Stimulated activated CD4-positive, alpha-beta T cell treated with anti-CD3 and anti-CD28 coated beads, Interleukin-15, amount 100 ng/mL, for 48 hours (primary cell): ENCODE results near the gene AQP6.
A peak's percentile ranks its signal among the peaks of the same experiment; 100 is the strongest.
"Not testable (repeated sequence)": the region's sequence is repeated elsewhere in the genome, so short reads cannot be mapped to it uniquely, and the experiment has no call there.

Source experiments
- DNase-seq, 2 donors: peaks; one replicate each; pipeline ENCODE4 v3.0.0-alpha.2; 2020; ENCODE audit warnings: low read depth in 2 of 2

The AQP6 gene

DNA sequence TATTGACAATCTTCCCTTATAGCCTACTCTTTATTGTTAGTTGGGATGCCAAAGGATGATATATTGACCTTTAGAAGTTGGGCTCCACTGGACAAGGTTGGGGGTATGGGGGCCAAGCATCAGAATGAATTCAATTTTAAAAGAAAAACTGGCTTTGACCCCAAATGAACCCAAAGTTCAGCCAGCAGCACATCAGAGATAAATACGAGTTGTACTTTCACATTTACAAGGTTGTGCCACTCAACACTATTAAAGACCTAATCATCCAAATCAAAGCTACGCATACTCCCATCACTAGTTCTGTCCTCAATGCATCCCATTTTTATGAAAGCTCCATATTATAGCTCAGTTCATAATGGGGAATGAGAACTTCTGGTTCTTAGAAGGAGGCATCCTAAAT is 16.7 kb downstream of the AQP6 start:
- not testable (repeated sequence) for DNase-seq

DNA sequence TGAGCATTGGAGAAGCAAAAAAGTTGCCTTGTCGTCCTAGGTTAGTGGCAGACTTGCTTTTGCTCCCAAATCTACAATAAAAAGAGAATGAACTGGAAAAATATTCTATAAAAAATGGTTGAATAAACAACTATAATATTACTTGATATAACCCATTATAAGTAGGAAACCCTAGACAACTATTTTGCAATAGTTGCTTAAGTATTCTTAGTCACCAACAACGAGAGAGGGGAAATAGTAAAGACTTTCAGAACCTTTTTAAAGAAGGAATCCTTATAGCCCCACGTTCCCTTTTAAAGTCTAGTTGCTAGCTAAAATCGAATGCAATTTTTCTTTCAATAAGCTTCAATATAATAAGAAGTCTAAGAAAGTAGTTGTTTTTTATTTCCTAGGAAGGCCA is 17.5 kb downstream of the AQP6 start:
- DNase-seq: no peak

DNA sequence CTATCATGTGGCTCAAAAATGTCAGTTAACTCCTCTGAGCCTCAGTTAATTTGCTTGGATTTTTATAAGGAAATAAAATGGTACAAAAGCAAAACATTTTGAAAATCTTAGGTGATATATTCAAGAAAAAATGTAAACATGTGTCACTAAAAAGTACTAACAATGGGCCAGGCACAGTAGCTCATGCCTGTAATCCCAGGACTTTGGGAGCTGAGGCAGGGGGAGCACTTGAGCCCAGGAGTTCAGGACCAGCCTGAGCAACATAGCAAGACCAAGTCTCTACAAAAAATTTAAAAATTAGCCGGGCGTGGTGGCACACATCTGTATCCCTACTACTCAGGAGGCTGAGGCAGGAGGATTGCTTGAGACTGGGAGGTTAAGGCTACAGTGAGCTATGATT is 25.7 kb downstream of the AQP6 start:
- no peak for DNase-seq

- no peak for DNase-seq
Observed at GRCh38 chr12:50003595-50003994, 30.8 kb downstream of the AQP6 start.

GRCh38 chr12:50004696-50005095 is 31.9 kb downstream of the AQP6 start:
- no peak for DNase-seq

DNA sequence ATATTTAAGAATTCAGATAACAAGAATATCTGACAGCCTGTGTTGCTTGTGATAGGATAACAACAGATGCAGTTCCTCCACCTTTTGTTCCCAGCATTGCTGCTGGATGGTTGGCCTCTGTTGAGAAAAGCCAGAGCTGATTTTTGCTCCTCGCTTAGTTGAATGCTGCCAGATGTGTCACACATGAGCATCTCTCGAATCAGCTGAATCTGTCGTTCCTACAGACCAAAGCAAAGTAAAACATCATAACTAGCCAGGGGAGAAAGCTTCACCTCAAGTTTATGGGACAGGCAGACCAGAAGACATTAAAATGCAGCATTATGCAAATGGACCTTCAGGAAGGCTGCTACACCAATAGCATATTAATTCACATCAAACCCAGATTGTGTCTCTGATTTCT is 32.4 kb downstream of the AQP6 start:
- no peak for DNase-seq

DNA sequence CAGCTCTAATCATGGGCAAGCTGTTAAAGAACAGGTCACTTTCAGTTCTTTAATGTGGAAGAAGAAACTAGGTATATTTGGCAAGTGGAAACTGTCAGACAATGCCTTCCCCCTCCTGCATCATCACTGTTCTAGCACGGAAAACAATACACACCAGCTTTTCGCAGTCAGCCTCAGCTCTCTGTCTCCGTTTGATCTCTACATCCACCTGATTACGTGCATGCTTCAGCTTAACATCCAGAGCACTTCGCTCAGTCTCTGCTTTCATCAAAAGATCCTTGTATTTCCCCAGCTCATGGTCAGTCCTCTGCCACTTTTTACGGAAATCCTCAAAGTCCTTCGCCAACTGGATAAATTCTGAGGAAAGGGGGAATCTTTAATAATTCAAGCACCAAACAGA is 33.5 kb downstream of the AQP6 start:
- DNase-seq: no peak

DNA sequence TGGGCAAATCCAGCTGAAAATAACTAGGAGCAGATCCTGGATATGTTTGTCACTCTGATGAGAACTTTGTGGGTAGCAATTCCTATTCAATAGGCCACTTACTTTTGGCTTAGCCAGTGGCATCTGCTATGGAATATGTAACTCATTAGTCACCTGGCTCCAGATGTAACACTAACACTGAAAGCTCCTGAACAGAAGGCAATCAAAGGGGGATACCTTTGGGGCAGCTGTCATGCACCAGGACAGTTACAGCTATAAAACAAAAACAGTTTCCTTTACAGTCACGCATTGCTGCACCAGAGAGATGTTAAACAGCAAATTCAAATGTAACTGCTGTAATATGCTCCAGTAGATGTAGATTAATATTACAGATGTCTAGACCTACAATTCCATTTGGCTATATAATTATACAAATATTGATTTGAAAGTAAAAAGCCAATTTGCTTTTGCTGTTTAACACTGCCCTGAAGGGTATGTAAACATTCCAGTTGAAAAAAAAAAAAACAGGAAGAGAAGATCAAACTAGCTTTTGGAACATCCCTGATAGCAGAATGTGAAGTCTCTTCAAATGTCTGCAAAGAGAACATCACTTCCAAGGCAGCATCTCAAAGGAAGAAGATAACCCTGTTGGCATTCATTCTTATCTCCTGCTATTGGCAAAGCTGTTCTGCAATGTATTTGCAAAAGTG is 34.2 kb downstream of the AQP6 start:
- no peak for DNase-seq

DNA sequence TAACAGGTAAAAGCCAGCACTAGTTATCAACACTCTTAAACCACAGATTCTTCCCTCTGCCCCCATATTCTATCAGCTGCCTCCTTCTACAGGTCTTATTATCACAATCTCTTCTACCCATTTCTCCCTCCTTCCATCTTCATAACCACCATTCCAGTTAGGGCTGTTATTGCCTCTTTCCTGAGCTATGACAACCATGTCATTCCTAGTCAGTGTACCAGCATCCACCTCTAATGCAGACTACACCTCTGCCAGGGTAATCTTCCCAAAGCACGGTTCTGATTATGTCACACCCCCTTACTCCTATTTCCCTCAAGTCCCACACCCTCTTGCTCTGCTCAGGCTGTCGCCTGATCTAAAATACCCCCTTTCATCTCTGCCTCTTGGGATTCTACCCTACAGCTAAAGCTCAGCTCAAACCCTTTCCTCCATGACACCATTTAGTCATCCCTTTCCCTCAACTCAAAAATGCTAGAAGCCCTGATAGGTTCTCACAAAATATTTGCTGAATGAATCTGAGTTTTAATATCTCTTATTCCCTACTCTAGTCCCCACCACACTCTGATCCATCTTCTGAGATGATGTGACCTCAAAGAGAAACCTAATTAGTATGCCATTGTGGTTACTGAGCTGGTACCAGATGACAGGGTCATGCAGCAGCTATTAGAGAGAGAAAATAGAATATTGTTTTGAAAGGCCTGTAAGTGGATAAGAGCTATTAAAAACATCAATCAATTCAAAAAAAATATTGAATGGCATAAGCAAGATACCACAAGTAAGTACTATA is 40.8 kb downstream of the AQP6 start:
- DNase-seq: no peak

DNA sequence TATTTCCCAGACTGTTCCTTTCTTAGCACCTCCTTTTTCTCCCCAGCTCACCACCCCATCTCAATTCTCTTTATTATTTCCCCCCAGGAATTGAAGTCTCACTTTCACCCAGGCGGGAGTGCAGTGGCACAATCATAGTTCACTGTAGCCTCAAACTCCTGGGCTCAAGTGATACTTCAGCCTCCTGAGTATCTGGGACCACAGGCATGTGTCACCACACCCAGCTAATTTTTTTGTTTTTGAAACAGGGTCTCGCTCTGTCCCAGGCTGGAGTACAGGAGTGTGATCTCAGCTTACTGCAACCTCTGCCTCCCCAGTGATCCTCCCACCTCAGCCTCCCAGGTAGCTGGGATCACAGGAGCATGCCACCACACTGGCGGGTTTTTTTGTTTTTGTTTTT is 41.6 kb downstream of the AQP6 start:
- DNase-seq: no peak

DNA sequence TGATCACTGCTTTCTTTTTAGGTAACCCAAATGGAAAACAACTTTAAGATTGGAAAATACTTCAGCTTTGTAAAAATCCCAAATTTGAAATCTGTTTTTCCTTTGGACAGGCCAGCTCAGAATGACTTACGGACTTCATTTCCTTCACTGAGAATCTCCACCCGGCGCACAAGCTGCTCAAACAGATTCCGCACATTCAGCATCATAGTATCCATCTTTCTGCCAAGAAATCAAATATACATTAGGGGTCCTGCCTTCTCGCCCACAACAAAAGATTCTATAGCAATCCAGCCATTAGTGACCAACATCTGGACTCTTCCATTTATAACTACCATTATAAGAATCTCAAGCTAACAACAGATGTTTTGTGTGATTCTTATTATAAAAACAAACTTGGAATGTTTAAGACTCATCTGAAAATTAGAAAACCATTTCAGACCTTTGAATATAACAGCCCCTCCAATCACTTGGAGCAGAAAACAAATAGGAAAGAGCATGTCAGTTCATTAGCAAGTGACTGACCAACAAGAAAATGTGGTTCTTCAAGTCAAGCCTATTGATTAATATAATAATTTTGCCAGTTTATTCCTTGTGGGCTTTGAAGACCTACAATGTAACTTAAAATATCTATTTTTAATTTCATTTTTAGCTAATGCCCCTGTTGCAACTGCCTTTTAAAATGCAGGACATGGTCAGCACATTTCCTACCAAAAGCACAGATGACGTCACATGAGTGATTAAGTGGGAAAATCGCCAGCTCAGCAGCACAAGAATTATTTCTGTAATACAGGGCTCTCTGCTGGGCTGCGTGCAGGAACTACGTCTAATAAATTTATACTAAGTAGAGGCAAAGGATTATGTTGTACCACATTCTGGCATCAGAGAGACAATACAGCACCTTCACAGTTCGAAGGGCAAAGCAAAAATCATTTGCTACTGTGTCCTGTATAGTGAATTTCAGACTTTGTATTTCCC is 44.0 kb downstream of the AQP6 start:
- no peak for DNase-seq

- no peak for DNase-seq
Observed at GRCh38 chr12:50017641-50018040, 44.9 kb downstream of the AQP6 start.

DNA sequence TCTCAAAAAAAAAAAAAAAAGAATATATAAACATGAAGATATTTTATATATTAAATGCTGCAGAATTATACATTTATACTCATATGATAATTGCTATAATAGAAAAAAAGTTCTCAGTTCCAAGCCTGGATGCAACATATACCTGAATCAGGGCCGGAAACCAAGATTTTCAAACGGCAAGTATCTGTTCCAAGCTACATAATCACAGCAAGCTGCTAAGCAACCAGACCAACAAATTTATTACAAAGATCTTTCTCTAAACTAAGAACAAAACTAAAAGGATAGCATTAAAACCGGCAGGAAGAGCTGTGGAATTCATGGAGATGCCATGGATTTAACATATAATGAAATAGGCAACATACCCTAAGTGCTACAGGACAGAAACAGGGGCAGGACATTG is 45.4 kb downstream of the AQP6 start:
- DNase-seq: no peak

DNA sequence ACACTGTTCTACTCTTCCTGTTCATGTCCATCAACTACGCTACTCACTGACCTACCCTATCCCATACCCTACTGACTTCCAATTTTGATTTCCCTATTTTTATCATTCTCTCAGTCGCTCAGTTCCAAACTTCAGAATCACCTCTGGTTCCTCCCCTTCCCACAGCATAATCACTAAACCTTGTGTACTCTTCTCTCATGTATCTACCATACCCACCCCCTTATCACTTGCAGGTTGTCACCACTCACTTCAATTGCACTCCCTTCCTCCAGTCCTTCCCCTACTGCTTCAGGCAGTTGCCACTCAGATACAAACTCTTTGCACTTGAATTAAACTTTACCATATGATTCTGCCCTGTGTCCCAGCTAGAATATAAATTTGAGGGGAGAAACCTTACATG is 46.2 kb downstream of the AQP6 start:
- DNase-seq: no peak

- DNase-seq: no peak
Observed at GRCh38 chr12:50019524-50019923, 46.8 kb downstream of the AQP6 start.

GRCh38 chr12:50021031-50021430 is 48.3 kb downstream of the AQP6 start:
- DNase-seq: no peak

DNA sequence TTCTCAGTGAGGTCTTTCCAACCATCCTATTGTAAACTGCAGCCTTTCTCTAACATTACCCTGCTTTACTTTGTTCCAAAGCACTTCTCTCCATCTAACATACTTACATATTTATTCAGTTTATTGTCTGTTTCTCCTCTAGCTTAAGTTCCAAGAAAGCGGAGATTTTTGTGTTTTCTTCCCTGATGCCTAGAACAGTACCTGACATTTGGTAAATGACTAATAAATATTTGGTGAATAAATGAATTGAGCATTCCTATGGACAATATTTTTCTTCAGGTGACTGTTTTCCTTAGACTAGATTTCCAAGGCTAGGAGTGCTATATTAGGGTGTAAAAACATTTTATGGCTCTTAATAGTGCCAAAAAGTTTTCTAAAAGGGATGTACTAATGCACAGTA is 50.2 kb downstream of the AQP6 start:
- DNase-seq: no peak

GRCh38 chr12:50024227-50024626 is 51.5 kb downstream of the AQP6 start:
- no peak for DNase-seq

GRCh38 chr12:50024805-50025186 is 52.0 kb downstream of the AQP6 start:
- no peak for DNase-seq

DNA sequence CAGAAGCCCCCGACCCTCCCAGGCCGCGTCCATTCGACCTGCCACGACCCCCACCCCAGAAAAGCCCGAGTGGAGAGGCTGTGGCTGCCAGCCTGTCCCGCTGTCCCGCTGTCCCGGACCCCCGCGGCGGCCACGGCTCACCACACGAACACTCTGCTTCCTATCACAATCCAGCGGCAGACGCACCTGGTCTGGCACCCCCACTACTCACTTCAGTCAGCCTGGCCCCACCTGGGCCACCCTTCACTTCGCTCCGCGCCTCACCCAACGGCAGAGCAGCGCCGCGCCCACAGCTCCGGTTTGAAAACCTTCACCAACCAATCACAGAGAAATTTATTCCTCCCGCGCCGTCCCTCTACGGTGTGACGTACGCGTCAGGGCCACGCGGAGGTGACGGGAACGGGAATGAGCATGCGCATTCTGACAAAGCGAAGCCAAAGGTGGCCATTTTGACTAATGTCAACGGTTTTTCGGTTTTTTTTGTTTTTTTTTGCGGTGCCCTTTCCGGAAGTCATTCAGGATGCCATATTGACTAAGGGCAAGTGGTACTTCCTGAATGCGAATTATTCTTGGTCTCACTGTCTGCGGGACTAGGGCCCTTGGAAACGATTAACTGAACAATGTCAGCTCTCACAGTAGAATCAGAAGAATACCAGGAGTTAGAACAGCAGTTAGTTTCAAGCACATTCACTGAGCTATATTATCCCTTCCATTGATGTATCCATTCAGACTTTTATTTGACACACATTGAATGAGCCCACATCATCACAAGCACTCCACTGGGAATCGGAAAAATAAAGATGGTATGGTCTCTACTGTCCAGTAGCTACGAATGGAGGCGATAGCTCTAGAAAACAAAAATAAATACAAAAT is 52.7 kb downstream of the AQP6 start, which contains the start of gene RACGAP1:
Gene RACGAP1, minus strand, starts transcription at position 308 of the 873 bp plus-strand sequence. CDS start 8,779 bp downstream, outside the sequence.
- DNase-seq: peak; percentile 93 to 96

DNA sequence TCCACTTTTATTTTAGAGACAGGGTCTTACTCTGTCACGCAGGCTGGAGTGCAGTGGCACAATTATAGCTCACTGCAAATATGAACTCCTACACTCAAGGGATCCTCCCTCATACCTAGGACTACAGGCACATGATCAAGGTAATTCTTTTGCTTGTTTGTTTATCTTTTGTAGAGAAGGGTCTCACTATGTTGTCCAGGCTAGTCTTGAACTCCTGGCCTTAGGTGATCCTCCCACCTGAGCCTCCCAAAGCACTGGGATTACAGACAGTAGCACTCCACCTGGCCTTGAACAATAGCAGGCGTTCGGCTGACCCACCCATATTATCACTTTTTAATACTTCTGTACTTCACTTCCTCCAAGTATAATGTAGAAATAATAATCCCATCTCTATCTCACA is 53.9 kb downstream of the AQP6 start:
- no peak for DNase-seq
